Measurements from ENCODE around the gene IFITM2.
"Not testable (repeated sequence)": the region's sequence is repeated elsewhere in the genome, so short reads cannot be mapped to it uniquely, and the experiment has no call there.

Gene IFITM2

DNA sequence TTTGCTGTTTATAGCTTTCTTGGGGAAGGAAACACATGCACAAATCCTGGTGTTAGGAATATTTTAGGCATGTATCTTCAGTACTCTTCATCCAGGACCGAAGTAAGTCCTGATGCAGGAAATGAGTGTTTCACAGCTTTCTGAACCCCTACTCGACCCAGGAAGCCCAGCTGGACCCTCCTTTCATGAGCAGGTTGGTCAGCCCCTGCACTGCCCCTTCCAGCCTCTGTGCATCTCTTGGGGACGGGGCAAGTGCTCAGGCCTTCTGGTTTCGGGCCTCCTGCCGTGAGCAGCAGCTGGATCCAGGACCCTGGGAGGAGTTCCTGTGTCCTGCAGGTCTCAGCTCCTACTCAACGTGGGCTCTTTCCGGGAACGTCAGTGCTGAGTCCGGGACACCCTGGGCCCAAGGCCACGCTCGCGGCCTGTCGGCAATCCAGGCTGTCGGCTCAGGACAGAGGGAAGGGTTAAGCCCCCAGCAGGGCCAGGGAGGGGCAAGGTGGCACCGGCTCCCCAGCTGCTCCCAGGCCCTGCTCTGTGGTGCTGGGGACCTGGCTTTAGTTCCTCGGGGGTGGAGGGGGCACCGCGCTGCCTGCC, 2.5 kb downstream of the IFITM2 start:
- DNase-seq, result not testable (repeated sequence)

DNA sequence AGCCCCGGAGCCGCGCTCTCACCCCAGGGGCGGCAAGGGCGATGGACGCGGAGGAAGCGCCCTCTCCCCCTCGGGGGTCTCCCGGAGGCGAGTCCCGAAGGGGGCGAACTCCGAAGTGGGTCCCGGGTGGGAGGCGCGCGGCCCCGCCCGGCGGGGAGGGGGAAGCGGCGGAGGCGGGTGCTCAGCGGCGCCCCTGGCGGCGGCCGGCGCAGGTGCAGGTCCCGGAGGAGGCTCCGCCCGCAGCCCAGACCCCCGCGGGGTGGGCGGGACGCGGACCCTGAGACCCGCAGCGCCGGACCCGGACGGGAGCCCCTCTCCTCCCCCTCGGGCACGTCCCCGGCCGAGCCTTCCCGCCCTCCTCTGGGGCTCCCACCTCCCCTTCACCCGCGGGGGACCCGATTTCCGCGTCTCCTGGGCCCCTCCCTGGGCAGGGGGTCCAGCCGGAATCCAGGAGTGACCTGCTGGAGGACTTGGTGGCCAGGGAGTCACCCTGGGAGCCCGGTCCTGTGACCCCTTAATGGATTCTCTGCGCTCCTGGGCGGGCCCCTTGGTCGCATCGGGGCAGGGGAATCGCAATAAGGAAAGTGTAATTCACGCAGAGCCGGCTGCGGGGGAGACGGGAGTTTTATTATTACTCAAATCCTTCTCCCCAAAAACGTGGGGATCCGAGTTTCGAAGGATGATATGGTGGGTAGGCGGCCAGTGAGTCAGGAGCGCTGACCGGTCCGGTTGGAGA, 3.6 kb downstream of the IFITM2 start:
- not testable (repeated sequence) for DNase-seq

DNA sequence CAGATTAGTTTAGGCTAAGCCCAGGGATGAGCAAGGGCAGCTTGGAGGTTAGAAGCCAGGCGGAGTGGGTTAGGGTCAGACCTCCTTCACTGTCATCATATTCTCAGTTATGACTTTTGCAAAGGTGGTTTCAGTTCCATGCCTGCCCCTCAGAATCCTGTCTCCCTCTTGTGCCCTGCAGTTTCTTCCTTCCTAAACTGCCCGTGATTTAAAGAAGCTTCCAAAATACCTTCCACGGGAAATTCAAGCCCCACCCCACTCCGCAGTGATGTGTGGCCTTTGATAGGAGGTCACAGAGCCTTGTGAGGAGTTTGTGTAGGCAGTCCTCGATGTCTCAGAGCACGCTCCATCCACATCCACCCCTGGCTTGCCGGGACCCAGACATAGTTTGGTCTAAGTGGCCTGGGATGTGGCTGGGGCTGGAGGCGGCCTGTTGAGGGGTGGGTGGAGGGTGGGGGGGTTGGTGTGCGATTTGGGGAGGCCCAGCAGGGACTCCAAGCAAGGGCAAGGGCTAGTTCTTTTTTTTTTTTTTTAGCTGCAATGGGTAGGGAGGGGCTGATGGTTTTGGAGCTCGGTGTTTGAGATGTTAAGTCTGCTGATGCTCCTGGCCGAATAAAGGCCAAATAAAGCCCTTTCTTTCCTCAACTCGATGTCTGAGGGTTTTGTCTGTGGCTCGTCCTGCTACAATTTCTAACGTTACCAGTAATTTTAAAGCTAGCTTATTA, 4.6 kb downstream of the IFITM2 start:
- no peak for DNase-seq

DNA sequence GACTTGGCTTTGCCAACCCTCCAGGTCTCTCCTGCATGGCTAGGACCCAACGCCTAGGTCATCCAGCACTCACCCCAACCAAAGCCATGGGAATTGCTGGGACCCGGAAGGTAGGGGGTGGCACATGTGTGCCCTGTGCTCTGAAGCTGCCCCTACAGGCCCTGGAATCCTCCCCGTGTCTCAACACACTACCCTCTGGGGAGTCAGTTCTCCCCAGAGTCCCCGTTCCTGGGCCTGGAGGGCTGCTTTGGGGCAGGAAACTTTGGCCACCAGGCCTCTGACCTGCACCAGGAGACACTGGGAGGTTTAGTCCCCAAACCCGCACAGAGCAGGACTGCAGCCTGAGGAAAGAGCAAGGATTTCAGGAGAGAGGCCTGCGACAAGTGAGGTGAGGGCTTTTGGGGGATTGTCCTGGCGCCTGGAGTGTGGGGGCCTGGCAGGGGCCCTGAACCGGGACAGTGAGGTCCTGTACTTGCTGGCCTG, 5.7 kb downstream of the IFITM2 start:
- no peak for DNase-seq

DNA sequence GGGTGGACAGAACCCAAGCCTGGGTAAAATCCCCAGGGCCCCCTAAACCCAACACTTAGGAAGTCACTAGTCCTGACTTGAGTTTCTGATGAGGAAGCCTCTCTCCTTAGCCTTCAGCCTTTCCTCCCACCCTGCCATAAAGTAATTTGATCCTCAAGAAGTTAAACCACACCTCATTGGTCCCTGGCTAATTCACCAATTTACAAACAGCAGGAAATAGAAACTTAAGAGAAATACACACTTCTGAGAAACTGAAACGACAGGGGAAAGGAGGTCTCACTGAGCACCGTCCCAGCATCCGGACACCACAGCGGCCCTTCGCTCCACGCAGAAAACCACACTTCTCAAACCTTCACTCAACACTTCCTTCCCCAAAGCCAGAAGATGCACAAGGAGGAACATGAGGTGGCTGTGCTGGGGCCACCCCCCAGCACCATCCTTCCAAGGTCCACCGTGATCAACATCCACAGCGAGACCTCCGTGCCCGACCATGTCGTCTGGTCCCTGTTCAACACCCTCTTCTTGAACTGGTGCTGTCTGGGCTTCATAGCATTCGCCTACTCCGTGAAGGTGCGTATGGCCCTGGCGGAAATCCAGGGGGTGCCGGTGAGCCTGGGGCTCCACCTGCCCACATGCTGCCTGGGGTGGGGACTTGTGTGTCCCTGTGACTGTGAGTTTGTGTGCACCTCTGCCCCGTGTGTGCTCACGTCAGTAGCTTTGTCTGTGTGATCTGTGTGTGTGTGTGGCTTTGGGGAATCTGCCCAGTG, 6.4 kb downstream of the IFITM2 start, which contains the start of gene IFITM1:
Gene IFITM1, plus strand, starts transcription at position 254 of the 767 bp plus-strand sequence. Its CDS starts 131 bp downstream, at position 385.
- no peak for DNase-seq

DNA sequence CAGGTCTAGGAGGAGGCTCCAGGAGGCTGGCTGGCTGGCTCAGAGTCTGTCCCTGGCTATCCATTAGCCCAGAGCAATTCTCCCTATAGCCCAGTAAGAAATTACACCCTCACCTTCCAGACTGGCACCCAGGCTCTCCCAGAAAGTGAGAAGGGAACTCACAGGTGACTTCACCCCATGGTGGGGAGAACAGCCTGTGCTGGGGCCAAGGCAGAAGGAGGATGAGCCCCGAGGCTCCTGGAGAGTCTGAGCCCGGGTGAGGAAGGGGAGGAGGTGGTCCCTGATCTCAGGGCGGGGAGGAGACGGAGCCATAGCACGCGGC, 6.9 kb downstream of the IFITM2 start:
- DNase-seq, result not testable (repeated sequence)

DNA sequence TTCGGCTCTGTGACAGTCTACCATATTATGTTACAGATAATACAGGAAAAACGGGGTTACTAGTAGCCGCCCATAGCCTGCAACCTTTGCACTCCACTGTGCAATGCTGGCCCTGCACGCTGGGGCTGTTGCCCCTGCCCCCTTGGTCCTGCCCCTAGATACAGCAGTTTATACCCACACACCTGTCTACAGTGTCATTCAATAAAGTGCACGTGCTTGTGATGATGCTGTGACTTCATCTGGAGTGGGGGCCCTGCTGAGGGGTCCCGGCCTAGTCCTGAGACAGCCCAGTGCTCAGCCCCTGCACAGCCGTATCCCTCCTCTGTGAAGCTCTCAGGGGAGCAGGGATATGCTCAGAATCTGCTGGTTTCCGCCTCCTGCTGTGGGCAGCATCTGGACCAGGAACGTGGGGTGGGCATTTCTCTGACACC, 7.5 kb downstream of the IFITM2 start:
- no peak for DNase-seq

DNA sequence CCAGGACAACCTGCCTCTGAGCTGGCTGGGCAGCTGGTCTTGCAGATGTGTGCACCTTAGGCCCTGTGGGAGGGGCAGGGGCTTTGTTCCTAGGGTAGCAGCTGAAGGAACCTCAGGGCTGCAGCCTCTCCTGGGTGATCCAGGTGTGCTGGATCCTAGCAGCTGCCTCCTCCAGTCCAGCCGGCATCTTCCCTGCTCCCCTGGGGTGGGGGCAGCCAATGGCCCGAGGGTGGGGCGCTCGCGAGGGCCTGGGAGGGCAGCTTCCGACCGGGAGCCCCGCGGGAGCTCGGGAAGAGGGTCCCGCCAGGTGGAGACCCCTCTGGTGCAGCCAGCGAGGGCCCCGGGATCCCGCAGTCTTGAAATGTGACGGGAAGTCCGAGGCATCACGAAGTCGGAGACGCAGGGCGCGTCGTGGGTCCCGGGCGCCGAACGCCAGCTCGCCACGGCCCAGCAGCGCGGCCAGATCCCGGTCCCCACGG, 7.9 kb downstream of the IFITM2 start:
- no peak for DNase-seq

DNA sequence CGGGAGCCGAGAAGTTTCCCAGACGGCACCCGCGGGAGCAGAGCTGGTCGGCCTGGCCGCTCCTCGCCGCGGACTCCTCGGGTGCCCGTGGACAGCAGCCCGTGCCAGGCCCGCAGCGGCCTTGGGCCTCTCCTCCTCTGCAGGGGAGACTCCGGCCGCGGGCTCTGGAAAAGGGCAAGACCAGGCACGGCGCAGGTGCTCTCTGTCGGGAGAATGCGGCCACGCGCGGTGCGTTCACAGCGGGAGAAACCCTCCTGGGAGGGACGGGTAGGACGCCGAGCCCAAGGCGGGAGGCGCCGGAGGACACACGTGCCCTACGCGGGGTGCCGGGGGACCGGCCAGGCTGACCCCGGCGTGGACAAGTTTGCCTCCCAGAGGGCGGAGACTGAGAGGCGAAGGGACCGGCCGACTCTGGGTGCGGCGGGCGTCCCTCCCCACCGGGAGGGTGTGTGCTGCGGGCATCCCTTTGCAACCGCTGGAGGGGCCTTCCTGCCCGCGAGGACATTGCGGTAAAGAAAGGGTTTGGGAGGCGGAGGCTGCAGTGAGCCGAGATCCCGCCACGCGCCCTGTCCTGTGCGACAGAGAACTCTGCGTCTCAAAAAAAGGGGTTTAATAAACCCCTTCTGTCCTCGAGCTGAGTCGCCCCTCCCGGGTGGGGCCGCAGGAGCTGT, 8.6 kb downstream of the IFITM2 start:
- no peak for DNase-seq

DNA sequence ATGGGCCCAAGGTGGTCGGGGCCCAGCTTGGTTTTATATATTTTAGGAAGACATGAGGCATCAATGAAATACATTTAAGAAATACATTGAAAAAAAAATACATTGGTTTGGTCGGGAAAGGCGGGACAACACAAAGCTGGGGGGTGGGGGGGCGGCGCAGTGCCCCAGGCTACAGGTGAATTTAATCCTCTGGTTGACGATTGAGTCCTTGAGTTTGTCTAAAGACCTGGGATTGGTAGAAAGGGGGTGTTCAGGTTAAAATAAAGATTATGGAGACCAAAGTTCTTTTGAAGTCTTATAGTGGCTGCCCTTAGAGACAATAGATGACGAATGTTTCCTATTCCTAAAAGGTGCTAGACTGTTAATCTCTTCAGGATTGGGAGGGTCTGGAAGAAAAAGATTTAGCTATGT, 9.3 kb downstream of the IFITM2 start:
- DNase-seq, result no peak

DNA sequence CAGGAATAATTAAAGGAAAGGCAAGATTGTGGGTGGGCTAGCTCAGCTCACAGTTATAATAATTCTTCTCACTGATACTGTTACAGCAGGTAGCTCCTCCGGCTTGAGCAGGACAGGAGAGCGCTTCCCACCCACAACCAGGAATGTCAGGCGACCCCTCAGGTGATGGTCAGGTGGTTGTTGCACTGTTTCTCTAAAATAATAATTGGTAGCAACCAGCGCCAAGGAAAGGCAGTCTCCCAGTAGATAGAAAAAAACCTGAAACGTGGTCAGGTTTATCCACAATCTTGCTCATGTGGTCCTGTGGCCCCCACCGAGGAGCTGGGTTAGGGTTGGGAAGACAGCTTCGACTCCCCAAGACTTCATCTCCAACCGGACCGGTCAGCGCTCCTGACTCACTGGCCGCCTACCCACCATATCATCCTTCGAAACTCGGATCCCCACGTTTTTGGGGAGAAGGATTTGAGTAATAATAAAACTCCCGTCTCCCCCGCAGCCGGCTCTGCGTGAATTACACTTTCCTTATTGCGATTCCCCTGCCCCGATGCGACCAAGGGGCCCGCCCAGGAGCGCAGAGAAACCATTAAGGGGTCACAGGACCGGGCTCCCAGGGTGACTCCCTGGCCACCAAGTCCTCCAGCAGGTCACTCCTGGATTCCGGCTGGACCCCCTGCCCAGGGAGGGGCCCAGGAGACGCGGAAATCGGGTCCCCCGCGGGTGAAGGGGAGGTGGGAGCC, 10.2 kb downstream of the IFITM2 start:
- DNase-seq, result not testable (repeated sequence)

DNA sequence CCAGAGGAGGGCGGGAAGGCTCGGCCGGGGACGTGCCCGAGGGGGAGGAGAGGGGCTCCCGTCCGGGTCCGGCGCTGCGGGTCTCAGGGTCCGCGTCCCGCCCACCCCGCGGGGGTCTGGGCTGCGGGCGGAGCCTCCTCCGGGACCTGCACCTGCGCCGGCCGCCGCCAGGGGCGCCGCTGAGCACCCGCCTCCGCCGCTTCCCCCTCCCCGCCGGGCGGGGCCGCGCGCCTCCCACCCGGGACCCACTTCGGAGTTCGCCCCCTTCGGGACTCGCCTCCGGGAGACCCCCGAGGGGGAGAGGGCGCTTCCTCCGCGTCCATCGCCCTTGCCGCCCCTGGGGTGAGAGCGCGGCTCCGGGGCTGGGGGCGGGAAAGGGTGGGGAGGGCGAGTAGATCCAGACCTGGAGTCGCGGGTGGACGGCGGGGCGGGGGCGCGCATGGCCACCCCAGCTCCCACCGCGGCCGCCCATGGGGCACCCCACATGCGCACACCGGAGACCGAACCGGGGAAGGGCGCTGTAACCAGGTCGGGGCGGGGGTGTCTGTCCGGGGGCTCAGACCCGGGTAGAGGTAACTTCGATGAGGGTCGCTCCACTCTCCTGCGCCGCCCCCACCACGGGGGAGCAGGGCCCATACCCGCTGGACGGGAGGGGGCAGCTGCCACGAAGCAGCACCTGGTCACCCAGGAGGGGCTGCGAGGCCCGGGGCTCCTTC, 10.9 kb downstream of the IFITM2 start:
- not testable (repeated sequence) for DNase-seq

DNA sequence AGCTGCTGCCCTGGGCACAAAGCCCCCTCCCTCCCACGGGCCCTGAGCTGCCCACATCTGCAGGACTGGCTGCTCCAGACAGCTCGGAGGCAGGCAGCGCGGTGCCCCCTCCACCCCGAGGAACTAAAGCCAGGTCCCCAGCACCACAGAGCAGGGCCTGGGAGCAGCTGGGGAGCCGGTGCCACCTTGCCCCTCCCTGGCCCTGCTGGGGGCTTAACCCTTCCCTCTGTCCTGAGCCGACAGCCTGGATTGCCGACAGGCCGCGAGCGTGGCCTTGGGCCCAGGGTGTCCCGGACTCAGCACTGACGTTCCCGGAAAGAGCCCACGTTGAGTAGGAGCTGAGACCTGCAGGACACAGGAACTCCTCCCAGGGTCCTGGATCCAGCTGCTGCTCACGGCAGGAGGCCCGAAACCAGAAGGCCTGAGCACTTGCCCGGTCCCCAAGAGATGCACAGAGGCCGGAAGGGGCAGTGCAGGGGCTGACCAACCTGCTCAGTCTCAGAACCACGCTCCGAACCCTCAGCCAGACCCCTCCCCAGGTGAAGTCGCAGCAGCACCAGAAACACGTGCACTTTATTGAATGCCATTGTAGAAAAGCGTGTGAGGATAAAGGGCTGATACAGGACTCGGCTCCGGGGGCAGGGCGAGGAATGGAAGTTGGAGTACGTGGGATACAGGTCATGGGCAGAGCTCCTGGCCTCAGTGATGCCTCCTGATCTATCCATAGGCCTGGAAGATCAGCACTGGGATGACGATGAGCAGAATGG, 11.7 kb downstream of the IFITM2 start:
- DNase-seq, result not testable (repeated sequence)

DNA sequence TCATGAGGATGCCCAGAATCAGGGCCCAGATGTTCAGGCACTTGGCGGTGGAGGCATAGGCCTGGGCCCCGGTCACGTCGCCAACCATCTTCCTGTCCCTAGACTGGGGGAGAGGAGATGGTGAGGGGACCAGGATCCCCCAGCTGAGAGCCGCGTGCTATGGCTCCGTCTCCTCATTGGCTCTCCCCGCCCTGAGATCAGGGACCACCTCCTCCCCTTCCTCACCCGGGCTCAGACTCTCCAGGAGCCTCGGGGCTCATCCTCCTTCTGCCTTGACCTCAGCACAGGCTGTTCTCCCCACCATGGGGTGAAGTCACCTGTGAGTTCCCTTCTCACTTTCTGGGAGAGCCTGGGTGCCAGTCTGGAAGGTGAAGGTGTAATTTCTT, 12.3 kb downstream of the IFITM2 start:
- DNase-seq, result not testable (repeated sequence)

DNA sequence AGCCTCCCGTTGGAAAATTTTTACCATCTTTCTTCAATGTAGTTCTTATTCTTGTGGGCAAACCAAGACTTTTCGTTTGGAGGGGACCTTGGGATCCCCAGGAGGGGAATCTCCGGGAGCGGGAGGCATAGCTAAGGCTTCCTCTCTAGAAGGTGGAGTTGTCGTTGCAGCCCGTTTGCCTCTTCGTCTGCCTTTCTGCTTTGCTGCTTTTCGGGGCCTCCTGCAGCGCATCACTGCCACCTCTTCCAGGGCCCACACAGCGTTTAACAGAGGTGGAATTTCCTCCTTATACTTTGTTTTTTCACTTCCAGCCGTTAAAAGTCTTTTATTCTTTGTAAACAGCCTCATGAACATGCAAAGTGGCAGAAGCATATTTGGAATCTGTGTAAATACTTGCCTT, 16.5 kb downstream of the IFITM2 start:
- DNase-seq, result no peak

DNA sequence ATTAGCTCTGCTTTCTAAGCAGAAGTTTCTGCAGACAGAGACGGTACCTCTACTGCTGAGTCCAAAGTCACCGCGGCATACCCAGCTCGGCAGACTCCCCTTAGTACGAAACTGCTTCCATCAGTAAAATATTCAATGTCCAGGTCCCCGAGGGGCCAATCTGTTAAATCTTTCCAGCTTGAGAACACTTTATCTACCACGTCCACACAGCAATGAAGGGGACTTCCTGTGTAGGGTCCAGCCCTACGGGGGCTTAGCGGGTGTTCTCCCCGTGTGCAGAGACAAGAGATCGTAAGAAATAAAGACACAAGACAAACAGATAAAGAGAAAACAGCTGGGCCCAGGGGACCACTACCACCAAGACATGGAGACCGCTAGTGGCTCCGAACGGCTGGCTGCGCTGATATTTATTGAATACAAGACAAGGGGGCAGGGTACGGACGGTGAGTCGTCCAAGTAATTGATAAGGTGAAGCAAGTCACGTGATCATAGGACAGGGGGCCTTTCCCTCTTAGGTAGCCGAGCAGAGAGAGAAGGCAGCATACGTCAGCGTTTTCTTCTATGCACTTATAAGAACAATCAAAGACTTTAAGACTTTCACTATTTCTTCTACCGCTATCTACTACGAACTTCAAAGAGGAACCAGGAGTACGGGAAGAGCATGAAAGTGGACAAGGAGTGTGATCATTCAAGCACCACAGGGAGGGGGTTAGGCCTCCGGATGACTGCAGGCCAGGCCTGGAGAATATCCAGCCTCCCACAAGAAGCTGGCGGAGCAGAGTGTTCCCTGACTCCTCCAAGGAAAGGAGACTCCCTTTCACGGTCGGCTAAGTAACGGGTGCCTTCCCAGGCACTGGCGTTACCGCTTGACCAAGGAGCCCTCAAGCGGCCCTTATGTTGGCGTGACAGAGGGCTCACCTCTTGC, 17.2 kb downstream of the IFITM2 start:
- DNase-seq, result not testable (repeated sequence)

DNA sequence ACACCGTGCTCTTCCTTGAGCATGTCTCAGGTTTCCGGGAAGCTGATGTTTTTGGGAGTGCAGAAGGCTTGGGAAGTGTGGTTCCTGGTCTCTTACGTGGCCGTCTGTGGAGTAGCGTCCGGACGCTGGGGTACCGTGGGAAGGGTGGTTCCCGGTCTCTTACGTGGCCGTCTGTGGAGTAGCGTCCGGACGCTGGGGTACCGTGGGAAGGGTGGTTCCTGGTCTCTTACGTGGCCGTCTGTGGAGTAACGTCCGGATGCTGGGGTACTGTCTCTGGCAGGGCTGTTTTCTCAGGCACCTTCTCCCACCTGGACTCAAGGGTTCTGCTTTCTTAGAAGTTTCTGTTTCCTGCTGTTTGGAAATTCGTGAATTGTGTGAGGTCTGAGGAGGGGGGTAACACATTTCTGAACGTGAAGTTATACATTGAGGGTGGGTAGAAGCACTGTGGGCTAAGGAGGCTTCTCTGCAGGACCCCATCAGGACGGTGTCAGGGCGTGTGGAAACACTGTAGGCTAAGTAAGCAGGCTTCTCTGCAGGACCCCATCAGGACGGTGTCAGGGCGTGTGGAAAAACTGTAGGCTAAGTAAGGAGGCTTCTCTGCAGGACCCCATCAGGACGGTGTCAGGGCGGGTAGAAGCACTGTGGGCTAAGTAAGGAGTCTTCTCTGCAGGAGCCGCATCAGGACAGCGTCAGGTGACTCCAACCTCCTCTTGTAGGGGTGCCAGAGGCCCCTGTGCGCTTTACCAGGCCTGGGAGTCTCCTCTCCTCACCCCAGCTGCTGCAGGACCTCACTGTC, 18.4 kb downstream of the IFITM2 start:
- no peak for DNase-seq

DNA sequence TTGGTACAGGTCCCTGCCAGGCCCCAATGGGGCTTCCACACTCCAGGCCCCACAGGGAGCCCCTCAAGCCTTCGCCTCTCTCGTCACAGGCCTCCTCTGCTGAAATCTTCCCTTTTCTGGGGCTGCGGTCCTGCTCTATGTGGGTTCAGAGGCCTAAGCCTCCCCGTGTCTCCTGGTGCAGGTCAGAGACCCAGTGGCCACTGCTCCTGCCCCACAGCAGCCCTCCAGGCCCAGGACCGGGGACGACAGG, 18.9 kb downstream of the IFITM2 start:
- no peak for DNase-seq
